GM19351 (cell line): ENCODE results near the gene HCAR1.
"Not testable (repeated sequence)": the region's sequence is repeated elsewhere in the genome, so short reads cannot be mapped to it uniquely, and the experiment has no call there.

Source experiments
- ATAC-seq: cut with Tn5 transposase; IDR thresholded peaks from one replicate; pipeline ENCODE4 v1.9.1; 2021; ENCODE audit warnings: mild to moderate bottlenecking, moderate library complexity; ENCODE audit not compliant: unreplicated experiment

Gene HCAR1, protein sequence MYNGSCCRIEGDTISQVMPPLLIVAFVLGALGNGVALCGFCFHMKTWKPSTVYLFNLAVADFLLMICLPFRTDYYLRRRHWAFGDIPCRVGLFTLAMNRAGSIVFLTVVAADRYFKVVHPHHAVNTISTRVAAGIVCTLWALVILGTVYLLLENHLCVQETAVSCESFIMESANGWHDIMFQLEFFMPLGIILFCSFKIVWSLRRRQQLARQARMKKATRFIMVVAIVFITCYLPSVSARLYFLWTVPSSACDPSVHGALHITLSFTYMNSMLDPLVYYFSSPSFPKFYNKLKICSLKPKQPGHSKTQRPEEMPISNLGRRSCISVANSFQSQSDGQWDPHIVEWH

DNA sequence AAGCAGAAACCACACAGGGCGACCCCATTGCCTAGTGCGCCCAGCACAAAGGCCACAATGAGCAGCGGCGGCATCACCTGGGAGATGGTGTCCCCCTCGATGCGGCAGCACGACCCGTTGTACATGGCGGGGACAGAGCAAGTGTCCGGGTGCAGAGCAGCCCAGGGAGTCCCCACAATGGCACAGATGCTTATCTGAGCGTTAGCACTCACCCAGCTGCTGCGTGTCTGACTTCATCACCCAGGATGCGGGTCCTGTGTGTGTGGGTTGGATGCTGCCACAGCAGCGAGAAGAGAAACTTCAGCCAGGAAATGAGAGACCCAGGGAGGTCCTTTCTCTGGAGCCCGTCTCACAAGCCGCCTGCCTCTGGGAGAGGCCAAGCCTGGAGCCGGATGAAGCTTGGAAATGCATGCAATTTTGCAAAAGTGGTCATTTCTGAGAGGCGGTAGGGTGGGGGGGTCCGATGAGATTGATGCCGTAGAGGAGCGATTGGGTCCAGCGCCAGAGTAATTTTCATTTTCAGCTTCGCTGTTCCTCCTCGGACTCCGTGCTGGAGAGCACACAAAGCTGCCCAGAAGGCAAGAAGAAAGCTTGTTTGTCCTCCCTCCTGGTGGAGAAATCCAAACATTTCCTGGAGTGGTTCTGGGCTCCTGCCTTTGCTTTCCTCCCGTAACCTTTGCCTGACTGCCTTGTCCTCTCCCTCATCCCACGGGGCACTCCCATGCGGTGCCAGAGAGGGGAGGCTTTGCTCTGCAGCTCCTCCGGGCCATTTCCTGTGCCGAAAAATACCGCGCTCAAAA, at the start of gene HCAR1:
HCAR1 (minus strand) TSS at position 630 of the 800 bp plus-strand sequence; CDS start at position 125, 505 bp downstream.
- ATAC-seq = no peak

DNA sequence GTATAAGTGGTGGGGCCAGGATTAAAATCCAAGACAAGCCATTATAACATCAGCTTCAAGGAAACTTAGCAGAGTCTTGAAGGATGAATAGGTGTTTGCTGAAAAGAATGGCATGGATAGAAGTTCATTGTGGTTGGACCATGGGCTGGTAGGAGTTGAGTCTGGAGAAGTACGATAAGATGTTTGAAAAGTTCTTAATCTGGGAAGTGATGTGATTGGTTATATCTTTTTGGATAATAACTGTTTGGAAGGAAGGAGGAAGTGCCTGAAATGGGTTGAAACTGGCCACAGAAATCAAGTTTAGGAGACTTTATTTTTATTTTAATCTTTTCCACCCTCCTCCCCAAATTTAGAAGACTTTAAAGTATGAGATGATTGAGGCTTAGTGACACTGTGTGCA, 26.9 kb upstream of the HCAR1 start:
- no peak for ATAC-seq

DNA sequence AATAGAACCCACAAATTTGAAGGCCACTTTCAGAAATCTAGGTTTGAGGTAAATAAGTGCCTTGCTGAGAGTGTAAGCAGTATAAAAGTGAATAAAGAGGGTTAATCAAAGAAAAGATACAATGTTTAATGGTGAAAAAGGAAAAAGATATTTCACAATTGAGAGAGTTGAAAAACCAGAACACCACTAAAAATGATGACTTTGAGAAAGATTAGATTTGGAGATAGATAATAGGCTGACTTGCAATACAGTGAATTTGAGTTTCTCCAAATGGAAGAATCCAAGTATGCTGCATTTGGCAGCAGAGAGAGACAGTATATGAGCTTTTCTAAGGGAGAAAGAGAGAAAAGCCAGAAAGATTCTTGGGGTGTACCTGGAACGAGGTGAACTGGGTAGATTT, 24.1 kb upstream of the HCAR1 start:
- ATAC-seq = no peak

DNA sequence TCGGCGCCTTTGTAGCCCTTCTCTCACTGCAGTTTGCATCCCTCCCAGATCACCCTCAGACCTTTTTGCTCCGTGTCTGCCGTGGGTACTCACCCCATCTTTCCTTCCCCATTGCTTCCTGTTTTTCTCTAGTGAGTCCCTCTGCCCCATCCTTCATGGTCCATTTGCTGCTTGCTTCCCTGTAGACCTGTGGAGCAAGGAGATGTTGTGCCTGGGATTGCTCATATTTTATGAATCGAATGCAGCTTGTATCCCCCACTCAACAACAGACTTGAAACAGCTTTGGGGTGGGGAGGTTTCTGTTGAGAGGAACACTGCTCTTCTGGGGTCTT, 22.6 kb upstream of the HCAR1 start:
- ATAC-seq = no peak

DNA sequence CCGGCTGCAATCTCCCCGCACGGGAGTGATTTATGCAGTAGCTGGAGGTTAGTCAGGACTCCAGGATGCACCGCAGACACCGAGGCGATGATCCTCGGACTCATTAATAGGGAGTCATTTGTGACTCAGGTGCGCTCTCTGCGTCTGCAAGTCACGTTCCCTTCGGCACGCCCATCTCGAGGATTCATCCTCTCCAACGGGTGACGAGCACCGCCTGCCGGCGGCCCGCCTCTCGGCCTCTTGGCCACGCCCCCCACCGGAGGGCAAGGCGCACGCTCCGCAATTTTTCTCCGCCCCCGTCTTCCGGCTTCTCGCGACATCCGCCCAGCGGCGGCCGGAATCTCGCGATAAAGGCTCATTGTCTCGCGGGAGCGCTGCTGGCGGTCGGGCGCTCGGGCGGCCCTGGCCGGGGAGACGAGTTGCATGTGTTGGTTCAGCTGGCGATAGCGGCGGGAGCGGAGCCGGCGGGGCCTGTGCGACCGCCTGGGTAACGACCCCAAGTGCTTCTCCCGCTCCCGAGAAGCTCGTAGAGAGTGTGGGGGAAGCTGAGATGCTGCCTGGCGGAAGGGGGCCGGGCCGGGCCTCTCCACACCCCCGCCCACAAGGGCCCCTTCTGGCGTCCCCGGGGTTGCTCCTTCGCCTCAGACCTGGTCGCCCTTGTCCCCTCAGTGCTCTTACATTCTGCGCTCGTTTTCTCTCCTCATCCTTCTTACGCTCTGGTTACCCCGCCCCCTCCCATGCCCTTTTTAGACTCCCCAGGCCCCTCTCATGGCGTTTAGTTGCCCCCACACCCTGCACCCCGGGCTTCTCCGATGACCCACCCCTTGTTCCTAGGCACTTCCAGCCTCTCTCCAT, 22.0 kb upstream of the HCAR1 start, which contains the start of gene DENR:
DENR (plus strand) TSS at position 361 of the 855 bp plus-strand sequence. CDS start 878 bp downstream, outside the sequence.
- peak; percentile 92 for ATAC-seq

DNA sequence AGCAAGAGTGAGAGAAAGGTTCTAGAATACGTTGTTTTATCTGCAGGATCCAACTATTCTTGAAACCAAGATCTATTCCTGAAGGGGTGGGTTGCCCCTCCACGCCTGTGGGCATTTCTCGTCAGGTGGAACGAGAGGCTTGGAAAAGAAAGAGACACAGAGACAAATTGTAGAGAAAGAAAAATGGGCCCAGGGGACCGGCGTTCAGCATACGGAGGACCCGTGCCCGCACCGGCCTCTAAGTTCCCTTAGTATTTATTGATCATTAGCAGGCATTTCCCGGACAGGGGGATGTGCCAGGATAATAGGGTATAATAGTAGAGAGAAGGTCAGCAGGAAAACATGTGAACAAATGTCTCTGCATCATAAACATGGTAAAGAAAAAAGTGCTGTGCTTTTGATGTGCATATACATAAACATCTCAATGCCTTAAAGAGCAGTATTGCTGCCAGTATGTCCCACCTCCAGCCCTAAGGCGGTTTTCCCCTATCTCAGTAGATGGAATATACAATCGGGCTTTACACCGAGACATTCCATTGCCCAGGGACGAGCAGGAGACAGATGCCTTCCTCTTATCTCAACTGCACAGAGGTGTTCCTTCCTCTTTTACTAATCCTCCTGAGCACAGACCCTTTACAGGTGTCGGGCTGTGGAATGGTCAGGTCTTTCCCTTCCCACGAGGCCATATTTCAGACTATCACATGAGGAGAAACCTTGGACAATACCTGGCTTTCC, 20.3 kb upstream of the HCAR1 start:
- ATAC-seq = not testable (repeated sequence)

DNA sequence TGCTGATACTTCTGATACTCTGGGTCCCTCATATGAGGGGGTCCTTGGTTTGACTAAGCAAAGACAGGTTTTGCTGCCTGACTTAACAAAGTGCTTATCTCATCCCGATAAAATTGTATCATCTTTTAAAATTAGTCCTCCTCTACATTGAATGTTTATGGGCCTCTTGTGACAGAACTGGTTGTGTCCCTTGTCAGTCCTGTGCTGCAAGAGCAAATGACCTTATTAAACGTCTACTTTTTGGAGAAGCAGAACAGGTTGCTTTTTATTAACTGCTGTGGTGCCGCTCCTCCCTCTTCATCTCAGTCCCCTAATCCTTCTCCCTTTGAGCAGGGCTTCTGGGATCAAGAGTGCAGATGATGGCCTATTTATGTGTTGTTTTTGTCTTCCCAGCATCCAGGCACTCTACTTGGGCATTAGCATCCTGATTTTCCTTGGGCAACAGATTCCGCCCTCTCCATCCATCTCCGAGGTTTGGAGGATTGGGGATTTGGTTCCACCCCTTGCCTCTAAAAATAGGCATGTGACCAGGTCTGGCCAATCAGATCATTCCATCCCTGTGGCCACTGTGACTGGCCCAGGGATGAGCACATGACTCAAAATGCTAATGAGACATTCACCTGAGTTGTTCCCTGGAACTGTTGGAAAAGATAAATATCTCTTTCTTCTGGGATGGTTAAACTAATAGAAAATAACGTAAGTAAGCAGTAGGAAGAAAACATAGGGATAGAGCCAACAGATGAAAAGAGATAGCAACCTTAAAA, 19.1 kb upstream of the HCAR1 start:
- no peak for ATAC-seq

DNA sequence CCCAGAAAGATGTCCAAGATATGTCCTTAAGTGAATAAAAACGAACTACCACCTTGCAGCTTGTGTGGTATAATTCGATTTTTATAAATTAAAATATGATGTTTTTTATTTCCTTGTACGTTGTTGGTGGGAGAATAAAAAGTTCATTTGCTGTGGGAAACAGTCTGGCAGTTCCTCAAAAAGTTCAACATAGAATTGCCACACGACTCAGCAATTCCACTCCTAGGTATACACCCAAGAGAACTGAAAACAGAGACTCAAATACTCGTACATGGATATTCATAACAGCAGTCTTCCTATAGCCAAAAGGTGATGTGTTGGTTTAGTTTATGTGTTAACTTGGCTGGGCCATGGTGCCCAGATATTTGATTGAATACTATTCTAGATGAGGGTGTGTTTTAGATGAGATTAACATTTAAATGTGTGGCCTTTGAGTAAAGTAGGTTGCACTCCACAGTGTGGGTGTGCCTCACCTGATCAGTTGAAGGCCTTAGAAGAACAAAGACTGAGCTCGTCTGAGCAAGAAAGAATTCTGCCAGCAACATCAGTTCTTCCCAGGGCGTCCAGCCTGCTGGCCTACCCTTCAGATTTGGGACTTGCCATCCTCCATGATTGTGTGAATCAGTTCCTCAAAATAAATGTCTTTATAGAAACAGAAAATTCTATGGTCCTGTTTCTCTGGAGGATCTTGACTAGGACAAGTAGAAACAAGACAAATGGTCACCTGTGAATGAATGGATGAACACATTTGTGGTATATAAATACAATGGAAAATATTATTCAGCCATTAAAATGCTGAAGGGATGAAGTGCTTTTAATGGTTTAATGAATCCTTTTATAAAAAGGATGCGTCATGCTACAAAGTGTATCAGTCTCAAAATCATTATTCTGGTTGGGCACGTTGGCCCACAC, 16.8 kb upstream of the HCAR1 start:
- ATAC-seq = no peak

DNA sequence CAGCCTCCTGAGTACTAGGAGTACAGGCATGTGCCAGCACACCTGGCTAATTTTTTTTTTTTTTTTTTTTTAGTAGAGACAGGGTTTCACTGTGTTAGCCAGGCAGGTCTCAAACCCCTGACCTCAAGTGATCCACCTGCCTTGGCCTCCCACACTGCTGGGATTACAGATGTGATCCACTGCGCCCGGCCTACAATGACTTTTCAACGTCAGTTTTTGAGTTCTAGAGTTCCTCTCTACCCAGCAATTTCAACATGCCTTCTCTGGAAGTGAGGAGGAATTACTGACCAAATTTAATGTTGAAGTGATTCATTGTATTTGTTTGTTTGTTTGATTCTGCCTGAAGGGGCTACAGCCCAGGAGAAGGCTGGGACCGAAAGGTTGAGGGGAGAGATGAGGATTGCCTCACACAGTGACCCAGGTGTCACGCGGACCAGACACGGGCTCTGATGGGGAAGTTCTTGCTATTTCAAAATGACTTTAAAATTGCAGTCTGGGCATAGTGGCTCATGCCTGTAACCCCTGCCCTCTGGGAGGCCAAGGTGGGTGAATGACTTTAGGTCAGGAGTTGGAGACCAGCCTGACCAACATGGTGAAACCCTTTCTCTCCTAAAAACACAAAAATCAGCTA, 13.4 kb upstream of the HCAR1 start:
- ATAC-seq = no peak

DNA sequence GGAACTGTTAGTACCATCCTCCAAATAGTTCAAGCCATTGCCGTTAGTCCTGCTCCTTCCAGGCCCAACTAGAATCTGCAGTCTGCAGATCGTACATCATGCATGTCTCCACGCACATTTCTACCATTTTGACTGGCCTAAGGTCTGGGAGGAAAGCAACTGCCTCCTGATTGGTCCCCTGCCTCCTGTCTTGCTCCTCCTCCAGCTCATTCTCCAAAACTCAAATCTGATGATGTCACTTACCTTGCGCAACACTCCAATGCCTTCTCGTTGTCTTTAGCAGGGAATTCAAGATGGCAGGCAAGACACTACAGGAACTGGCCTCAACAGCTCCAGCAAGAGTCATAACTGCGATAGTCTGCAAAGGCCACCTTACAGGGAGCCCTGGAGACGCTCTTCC, 9.7 kb upstream of the HCAR1 start:
- no peak for ATAC-seq

DNA sequence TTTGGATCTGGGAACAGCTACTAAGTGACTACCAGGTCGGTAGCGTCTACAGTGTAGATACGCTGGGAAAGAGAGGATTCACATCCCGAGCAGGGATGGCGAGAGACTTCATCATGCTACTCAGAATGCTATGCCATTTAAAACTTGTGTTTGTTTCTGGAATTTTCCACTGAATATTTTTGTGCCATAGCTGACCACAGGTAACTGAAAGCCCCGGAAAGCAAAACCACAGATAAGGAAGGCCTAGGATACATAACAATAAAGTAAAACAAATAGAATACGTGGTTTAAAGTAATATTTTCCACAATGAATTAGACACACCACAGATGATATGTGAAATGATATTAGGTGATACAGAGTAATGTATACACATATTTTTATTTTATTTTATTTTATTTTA, 7.9 kb upstream of the HCAR1 start:
- no peak for ATAC-seq

DNA sequence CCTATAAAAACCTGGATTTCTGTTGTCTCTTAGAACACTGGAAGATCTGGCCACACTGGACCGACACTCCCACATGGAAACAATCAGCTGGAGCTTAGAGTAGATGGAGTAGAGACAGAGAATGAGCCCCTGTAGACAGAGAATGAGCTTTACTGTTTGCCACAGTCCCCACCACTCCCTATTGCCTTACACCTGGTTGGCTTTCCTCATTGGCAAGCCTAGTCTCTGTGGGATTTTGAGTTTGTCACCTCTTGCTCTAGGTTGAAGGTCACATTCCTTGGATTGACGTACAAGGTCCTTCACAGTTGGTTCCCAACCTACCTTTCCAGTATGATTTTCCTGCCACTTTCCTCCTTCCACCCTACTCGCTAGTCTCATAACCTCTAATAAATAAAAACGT, 2.0 kb upstream of the HCAR1 start:
- ATAC-seq = no peak

DNA sequence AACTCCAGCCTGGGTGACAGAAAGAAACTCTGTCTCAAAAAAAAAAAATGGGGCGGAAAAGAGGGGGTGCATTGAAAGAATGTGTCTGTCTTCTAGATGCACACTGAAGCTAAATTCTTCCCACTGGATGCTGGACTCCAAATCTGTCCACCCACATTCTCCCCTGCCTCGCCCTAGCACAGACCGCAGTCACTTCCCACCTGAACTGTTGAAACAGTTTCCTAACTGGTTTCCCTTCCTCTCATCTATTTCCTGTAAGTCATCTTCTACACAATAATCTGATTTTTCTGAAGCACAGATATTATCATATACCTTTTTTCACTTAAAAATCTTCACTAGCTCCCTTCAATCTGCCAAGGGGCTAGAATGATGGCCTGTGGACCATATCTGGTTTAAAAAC, 1.5 kb upstream of the HCAR1 start:
- ATAC-seq = no peak

DNA sequence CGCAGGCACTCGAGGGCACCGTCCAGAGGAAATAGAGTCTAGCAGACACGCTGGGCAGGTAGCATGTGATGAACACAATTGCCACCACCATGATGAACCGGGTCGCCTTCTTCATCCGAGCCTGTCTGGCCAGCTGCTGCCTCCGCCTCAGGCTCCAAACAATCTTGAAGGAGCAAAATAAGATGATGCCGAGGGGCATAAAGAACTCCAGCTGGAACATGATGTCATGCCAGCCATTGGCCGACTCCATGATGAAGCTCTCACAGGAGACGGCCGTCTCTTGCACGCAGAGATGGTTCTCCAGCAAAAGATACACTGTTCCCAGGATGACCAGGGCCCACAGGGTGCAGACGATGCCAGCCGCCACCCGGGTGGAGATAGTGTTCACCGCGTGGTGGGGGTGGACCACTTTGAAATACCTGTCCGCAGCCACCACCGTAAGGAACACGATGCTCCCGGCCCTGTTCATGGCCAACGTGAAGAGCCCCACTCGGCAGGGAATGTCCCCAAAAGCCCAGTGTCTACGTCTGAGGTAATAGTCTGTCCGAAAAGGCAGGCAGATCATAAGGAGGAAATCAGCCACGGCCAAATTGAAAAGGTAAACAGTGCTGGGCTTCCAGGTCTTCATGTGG, 945 bp downstream of the HCAR1 start:
- ATAC-seq = no peak

DNA sequence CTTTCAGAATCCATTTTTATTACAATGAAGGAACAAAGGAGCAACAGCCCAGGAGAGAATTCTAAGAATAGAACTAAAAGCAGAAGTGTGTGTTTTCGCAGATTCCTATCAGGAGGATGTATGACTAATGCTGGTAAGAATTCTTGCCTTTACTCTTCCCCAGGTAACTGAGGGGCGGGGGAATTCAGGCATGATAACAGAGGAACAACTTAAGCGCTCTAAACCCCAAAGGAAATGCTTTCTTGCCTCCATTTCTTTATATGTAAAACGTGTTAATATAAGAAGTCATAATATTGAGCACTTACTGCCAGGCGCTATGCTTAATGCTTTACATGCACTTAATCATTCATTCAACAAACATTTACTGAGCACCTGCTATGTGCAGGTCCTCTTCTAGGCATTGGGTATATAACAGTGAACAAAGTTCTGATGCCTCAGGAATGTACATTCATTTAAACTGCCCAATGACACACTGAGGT, 4.5 kb downstream of the HCAR1 start:
- no peak for ATAC-seq

DNA sequence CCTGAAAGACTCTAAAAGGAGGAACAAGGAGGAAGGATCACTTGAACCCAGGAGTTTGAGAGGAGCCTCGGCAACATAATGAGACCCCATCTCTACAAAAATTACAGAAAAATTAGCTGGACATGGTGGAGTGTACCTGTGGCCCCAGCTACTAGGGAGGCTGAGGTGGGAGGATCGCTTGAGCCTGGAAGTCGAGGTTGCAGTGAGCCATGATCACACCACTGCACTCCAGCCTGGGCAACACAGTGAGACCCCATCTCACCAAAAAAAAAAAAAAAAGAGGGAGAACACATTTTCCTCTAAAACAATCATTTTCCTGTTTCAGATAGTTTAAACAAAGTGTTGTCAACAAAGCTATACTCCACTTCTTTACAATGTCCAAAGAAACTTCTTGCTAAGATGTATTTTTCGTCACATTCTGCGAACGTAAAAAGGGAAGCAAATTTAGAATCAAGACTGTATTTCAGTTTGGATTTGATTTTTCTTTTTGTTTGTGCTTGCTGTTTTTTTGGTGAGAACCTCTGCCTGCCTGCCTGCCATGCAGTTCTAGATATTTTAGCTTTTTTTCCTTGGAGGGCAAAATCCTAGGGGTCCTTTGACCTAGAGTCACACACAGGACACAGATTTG, 5.1 kb downstream of the HCAR1 start:
- ATAC-seq = no peak

DNA sequence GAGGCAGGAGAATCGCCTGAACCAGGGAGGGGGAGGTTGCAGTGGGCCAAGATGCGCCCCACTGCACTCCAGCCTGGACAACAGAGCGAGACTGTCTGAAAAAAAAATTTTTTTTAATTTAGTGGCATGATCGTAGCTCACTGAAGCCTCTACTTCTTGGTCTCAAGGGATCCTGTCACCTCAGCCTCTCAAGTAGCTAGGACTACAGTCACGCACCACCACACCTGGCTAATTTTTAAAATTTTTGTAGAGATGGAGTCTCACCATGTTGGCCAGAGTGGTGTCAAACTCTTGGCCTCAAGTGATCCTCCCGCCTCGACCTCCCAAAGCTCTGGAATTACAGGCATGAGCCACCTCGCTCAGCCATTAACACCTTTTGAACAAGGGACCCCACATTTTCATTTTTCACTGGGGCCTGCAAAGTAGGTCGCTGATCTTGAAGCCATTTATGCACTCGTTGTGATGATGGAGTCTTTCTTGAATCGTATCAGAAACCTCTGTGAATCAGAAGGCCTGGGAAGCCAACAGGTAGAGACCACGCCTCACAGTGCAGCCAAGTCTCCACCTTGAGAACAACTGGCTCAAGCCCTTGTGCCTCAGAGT, 5.9 kb downstream of the HCAR1 start:
- no peak for ATAC-seq
